HG02798 (cell line): ENCODE measurements around the gene SUN2.
A peak's percentile ranks its signal among the peaks of the same experiment; 100 is the strongest.
"Not testable (repeated sequence)": the region's sequence is repeated elsewhere in the genome, so short reads cannot be mapped to it uniquely, and the experiment has no call there.

Source experiments
- ATAC-seq: cut with Tn5 transposase; IDR thresholded peaks from one replicate; pipeline ENCODE4 v1.9.1; 2021; ENCODE audit warnings: mild to moderate bottlenecking; ENCODE audit not compliant: unreplicated experiment, poor library complexity

The SUN2 gene

GRCh38 chr22:38755911-38756532 lies at the start of gene SUN2:
SUN2 (minus strand) TSS chr22:38755998; CDS start chr22:38752628, 3,370 bp downstream.
- peak; percentile 82 for ATAC-seq

- ATAC-seq, result not testable (repeated sequence)
Observed at GRCh38 chr22:38805041-38805593, 49.3 kb upstream of the SUN2 start.

- ATAC-seq, result no peak
Observed at GRCh38 chr22:38802671-38803121, 46.9 kb upstream of the SUN2 start.

GRCh38 chr22:38799265-38800002 lies 43.6 kb upstream of the SUN2 start:
- no peak for ATAC-seq

GRCh38 chr22:38798496-38798895 lies 42.7 kb upstream of the SUN2 start:
- no peak for ATAC-seq

GRCh38 chr22:38796262-38796957 lies 40.6 kb upstream of the SUN2 start:
- ATAC-seq, result no peak

GRCh38 chr22:38795569-38795968 lies 39.8 kb upstream of the SUN2 start:
- ATAC-seq, result no peak

- peak; percentile 97 for ATAC-seq
Observed at GRCh38 chr22:38793721-38794466, 38.1 kb upstream of the SUN2 start, which contains the start of gene DNAL4. DNAL4 (minus strand) TSS chr22:38794143; CDS start chr22:38782731, 11,412 bp downstream.

- ATAC-seq, result no peak
Observed at GRCh38 chr22:38793317-38793716, 37.5 kb upstream of the SUN2 start.

GRCh38 chr22:38792833-38793232 lies 37.0 kb upstream of the SUN2 start:
- no peak for ATAC-seq

GRCh38 chr22:38789606-38790005 lies 33.8 kb upstream of the SUN2 start:
- ATAC-seq, result no peak

GRCh38 chr22:38788846-38789245 lies 33.0 kb upstream of the SUN2 start:
- no peak for ATAC-seq

GRCh38 chr22:38788021-38788816 lies 32.4 kb upstream of the SUN2 start:
- ATAC-seq, result no peak

- ATAC-seq, result no peak
Observed at GRCh38 chr22:38786631-38787030, 30.8 kb upstream of the SUN2 start.

GRCh38 chr22:38784856-38785255 lies 29.1 kb upstream of the SUN2 start:
- ATAC-seq, result no peak

- ATAC-seq, result no peak
Observed at GRCh38 chr22:38784035-38784434, 28.2 kb upstream of the SUN2 start.

GRCh38 chr22:38783095-38783615 lies 27.4 kb upstream of the SUN2 start:
- no peak for ATAC-seq

- no peak for ATAC-seq
Observed at GRCh38 chr22:38782402-38783094, 26.8 kb upstream of the SUN2 start.

GRCh38 chr22:38781033-38781432 lies 25.2 kb upstream of the SUN2 start:
- no peak for ATAC-seq
